Activated CD4-positive, alpha-beta T cell treated with anti-CD3 and anti-CD28 coated beads, Interleukin-2, amount 50 U/mL, for 4 hours (primary cell): ENCODE results near the gene SMYD4.
"Not testable (repeated sequence)": the region's sequence is repeated elsewhere in the genome, so short reads cannot be mapped to it uniquely, and the experiment has no call there.

Experiments used
- DNase-seq, 2 experiments: peaks; one replicate each; pipeline ENCODE4 v3.0.0-alpha.2; 2020

Gene SMYD4

DNA sequence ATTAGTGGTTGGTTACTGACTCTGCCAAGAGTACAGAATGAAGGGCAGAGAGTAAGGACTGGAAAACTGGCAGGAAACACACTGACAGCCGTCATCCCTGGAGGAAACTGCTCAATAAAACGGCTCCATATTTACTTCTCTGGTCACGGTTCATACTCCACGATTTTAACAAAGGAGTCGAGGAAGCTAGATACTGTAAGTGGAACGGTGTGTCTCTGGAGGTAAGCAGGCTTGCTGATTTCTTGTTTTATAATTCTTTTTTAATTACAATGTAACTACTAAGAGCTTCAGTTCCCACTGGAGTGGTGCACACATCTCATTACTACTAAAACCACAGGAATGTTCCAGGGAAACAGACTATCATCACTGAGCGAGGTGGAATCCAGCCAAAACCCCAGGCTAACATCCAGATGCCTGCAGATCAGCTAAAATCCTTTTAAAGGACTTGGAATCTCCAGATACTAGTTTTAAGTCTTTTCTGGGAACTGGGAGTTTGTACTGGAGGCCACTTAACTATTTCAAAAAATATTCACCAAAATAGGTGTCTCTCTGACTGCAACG is 50.1 kb downstream of the SMYD4 start:
- no peak for DNase-seq

GRCh38 chr17:1776857-1777256 is 52.8 kb downstream of the SMYD4 start:
- no peak for DNase-seq

GRCh38 chr17:1776328-1776727 is 53.4 kb downstream of the SMYD4 start:
- DNase-seq: no peak

DNA sequence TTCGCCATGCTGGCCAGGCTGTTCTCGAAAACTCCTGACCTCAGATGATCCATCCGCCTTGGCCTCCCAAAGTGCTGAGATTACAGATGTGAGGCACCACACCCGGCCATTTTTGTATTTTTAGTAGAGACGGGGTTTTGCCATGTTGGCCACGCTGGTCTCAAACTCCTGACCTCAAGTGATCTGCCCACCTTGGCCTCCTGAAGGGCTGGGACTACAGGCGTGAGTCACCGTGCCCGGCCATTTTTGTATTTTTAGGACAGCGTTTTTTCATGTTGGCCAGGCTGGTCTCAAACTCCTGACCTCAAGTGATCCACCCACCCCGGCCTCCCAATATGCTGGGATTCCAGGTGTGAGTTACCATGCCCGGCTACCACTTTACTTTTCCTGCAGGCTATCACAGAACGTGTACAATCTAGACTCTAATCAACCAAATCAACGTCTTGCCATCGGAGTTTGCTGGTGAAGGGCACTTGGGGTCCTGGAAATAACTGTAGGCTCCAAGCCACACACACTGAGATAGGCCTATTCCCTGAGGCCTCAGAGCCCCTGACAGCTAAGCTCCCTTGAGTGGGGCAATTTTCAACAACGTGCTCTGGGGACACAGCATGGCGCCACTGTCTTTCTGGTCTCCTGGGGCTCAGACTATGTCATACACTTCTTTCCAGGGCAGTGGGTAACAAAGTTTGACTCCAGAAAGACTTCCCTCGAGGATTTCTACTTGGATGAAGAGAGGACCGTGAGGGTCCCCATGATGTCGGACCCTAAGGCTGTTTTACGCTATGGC is 55.1 kb downstream of the SMYD4 start:
- no peak for DNase-seq

DNA sequence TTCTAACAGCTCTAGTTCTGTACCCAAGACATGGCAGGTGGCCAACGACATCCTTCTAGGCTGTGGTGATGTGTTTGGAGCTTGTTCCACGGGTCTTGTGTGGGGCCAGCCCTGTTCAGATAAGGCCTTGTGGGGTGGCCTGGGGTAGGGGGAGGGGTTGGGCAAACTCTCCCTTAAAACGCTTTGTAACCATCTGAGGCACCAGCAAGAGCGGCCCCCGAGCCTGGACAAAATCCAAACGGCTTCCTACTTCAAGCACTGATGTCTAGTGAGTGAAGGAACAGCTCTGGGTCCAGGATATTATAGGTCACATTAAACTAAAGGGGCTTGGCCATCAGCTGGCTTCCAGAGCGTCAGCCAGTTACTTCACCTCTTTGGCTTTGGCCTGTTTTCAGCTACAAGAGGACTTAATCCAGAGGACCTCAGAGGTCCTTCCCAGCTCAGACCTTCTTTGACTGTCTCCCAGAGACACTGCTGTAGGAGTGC is 56.0 kb downstream of the SMYD4 start:
- no peak for DNase-seq

DNA sequence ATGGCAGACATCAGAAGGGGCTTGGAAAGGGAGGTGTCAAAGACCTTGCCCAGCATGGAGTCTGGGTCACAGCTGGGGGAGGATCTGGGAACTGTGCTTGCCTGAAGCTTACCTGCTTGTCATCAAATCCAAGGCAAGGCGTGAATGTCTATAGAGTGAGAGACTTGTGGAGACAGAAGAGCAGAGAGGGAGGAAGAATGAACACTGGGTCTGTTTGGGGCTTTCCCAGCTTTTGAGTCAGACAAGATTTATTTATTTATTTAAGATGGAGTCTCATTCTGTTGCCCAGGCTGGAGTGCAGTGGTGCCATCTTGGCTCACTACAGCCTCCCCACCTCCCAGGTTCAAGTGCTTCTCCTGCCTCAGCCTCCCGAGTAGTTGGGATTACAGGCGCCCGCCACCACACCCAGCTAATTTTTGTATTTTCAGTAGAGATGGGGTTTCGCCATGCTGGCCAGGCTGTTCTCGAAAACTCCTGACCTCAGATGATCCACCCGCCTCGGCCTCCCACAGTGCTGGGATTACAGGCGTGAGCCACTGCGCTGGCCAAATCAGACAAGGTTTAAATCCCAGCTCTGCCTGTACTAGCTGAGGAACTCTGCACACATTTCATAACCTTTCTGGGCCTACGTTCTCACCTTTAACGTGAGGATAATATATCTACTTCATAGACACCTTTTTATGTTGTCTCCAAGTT is 56.6 kb downstream of the SMYD4 start:
- not testable (repeated sequence) for DNase-seq

- no peak for DNase-seq
These were observed 59.8 kb downstream of the SMYD4 start for GRCh38 chr17:1769822-1770477.

DNA sequence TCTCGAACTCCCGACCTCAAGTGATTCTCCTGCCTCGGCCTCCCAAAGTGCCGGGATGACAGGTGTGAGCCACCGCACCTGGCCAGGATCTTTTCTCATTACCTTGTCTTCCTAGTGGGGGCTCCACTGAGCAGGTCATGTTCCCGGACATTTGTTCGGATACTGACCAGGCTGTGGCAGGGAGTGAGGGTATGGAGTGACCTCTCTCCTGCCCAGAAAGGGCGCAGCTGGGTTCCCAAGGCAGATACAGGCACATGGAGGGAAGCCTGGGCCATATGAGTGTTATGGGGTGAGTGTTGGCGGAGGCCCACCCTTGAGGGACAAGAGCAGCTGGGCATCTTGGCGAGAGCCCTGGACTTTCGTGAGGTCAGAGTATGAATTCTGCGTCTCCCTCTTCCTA is 62.3 kb downstream of the SMYD4 start:
- no peak for DNase-seq

DNA sequence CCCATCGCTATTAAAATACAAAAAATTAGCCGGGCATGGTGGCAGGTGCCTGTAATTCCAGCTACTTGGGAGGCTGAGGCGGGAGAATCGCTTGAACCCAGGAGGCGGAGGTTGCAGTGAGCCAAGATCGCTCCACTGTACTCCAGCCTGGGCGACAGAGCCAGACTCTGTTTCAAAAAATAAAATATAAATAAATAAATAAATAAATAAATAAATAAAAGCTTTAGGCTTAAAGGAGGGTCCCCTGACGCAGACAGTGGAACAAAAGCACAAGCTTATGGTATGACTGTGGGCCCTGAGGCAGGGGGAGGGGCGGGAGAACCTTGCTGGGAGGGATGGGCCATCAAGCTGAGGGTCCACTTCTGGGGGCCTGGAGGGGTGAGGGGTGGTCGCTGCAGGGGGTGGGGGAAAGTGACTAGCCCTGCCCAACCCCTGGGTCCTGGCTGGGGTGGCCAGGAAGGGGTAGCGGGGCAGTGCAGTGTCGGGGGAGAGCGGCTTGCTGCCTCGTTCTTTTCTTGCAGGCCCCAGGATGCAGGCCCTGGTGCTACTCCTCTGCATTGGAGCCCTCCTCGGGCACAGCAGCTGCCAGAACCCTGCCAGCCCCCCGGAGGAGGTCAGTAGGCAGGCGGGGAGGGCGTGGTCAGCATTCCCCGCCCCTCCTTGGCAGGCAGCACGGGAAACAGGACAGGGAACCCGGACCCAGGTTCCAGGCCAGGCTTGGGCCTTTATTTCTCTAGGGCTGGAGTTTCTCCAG is 63.1 kb downstream of the SMYD4 start:
- DNase-seq: no peak

GRCh38 chr17:1765576-1765975 is 64.1 kb downstream of the SMYD4 start:
- DNase-seq: no peak

- DNase-seq: not testable (repeated sequence)
These were observed 65.0 kb downstream of the SMYD4 start for GRCh38 chr17:1764705-1765104.

- peak; percentile 32 to 36 for DNase-seq
These were observed 65.4 kb downstream of the SMYD4 start for GRCh38 chr17:1764284-1764683.

DNA sequence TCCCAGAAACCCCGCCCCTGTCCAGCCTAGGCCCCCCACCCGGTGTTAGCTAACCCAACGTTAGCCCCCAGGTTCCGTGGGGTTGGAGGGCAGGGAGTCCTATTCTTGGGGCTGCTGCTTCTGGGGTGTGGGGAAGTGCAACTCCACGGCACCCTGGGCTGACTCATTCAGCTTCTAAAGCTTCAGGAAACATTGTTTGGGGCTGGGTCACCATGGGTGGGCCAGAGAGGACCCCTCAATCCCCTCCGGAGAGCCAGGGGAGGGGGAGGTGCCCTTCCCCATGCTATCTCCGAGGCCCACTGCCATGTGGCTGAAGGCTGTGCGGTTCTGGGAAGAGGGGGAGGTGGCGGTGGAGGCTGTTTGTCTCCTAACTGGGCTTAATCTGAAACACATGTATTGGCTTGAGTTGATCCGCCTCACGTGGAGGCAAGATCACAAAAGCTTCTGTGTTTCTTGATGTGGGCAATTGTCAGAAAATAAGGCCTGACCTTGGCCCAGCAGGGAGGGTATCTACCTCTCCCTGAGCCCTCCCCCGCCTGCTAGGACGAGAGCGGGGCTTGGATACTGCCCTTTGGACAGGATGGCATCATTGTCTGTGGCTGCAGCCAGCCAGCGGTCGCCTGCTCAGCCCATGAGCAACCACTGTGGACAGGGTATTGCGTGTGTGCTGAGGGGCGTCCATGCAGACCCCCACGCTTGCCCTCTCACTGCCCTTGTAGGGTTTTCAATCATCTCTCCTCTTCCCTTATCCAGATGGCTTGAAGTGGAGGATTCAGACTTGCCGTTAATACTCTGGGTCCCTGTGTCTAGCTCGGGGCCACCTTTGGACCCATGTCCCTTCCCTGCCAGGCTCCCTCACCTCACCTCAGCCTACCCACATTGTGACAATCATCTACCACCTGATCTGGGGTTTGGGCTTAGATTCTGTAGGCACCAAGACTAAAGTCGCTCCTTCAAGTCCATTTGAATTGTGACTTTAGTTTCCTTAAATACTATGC is 66.5 kb downstream of the SMYD4 start:
- DNase-seq: no peak

GRCh38 chr17:1762233-1762900 is 67.3 kb downstream of the SMYD4 start:
- no peak for DNase-seq

DNA sequence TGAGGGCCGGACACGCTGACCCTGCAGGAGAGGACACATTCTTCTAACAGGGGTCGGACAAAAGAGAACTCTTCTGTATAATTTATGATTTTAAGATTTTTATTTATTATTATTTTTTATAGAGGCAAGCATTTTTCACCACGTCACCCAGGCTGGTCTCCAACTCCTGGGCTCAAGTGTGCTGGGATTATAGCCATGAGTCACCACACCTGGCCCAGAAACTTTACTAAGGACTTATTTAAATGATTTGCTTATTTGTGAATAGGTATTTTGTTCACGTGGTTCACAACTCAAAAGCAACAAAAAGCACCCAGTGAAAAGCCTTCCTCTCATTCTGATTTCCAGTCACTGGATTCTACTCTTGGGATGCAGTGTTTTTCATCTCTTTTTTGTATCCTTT is 70.2 kb downstream of the SMYD4 start:
- DNase-seq: no peak

DNA sequence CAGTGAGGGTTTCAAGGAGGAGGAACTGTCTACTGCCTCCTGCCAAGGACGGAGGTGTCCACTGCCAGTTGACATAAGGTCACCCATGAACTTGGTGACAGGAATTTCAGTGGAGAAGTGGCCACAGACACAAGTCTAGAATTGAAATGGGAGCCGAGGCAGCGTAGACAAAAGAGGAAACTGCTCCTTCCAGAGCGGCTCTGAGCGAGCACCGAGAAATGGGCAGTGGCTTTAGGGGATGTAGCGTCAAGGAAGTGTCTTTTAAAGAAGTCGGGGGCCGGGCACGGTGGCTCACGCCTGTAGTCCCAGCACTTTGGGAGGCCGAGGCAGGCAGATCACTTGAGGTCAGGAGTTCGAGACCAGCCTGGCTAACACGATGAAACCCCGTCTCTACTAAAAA is 70.9 kb downstream of the SMYD4 start:
- DNase-seq: no peak

DNA sequence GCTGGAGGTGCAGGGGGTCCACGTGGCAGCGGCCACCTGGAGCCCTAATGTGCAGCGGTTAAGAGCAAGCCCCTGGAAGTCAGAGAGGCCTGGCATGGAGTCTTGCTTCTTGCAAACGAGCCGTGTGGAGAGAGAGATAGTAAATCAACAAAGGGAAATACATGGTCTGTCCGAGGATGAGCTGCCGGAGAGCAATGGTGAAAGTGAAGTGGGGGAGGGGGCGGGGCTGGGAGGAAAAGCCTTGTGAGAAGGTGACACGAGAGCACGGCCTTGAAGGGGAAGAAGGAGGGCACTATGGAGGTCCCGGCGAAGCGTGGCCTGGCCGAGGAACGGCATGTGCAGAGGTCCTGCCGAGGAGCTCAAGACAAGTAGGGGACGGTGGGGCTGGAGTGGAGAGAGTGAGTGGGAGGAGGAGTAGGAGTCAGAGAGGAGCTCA is 73.9 kb downstream of the SMYD4 start:
- no peak for DNase-seq

GRCh38 chr17:1755252-1755826 is 74.4 kb downstream of the SMYD4 start:
- DNase-seq: no peak

DNA sequence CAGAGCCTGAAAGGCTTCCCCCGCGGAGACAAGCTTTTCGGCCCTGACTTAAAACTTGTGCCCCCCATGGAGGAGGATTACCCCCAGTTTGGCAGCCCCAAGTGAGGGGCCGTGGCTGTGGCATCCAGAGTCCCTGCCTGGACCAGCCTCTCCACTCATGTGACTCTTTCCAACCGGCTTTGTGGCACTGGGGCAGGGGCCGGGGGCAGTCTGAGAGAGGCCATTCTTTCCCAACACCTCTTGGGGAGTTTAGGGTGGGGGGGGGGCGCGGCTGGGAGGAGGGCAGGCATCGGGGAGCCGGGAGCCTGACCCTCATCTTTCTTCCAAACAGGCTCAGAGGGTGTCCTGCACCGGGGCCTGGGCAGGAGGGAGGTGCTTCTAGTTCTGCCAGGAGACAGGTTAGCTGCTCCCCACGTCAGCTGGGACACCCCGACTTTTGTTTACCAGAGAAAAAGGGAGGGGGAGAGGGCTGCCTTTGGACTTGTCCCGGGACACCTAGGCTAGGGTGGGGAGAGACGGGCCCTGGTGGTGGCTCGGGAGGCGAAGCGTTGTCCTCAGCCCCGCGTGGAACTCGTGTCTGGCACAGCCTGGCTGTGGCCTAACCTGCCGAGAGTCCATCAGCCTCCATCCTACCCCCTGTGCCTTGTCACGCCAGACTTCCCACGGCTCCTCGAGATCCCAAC is 75.1 kb downstream of the SMYD4 start:
- no peak for DNase-seq
